ENCODE measurements around the gene TUBB4B.

TUBB4B gene

DNA sequence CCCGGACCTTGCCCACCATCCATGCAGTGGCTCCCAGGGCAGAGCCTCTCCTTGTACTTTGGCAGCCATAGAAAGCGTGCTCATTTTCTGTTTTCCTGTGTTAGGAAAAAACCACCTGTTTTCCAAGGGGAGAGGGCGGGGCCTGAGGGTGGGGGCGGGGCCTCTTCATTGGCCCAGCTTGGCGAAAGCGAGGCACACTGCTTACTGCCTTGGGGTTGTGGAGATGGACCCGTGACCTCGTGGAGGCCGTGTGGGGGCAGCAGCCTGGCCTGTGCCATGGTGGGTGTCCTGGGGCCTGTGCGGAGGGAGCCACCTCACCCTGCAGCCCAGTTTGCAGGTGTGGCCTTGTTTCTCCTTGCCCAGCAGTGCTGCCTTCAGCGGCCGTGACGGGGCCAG, 32.0 kb downstream of the TUBB4B start:
- DNase-seq = no peak

DNA sequence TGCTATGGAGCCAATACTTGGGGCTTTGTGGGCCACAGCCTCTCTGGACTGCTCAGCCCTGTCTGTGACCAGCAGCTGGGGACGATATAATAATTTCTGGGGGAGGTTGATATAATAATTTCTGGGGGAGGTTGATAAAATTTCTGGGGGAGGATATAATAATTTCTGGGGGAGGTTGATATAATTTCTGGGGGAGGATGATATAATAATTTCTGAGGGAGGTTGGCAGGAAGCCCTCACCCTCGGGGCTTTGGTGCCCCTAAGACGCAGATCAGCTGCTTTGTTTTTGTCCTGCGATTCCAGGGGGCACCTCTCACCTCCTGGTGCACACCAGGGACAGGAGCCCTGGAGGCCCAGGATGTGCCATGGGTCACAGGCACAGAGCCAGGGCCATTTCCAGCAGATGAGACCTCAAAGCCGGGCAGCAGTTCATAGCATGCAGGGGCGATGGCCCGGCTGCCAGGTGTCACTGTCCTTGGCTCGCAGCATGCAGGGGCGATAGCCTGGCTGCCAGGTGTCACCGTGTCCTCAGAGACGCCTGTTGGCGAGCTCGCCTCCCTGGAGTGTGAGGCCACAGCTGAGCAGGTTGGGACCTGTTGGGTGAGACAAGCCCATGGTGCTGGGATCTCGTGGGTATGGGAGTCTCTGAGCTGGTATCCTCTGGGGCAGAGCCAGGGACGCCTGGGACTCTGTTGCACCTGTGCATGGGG, 32.7 kb downstream of the TUBB4B start:
- no peak for DNase-seq

DNA sequence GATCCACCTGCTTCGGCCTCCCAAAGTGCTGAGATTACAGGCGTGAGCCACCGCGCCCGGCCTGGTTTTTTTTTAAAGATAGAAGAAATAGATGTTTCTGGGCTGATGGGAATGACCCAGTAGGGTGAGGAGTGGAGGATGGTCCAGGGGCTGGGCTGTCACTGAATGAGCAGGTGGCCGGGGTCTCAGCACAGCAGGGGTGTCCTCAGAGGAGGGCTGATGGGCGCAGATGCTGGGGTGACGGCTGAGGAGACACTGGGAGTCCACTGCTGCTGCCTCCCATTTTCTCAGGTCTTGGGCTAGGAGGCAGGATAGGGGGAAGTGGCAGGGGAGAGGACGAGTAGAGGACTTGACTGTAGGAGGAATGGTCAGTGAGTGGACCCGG, 34.1 kb downstream of the TUBB4B start:
- no peak for DNase-seq

DNA sequence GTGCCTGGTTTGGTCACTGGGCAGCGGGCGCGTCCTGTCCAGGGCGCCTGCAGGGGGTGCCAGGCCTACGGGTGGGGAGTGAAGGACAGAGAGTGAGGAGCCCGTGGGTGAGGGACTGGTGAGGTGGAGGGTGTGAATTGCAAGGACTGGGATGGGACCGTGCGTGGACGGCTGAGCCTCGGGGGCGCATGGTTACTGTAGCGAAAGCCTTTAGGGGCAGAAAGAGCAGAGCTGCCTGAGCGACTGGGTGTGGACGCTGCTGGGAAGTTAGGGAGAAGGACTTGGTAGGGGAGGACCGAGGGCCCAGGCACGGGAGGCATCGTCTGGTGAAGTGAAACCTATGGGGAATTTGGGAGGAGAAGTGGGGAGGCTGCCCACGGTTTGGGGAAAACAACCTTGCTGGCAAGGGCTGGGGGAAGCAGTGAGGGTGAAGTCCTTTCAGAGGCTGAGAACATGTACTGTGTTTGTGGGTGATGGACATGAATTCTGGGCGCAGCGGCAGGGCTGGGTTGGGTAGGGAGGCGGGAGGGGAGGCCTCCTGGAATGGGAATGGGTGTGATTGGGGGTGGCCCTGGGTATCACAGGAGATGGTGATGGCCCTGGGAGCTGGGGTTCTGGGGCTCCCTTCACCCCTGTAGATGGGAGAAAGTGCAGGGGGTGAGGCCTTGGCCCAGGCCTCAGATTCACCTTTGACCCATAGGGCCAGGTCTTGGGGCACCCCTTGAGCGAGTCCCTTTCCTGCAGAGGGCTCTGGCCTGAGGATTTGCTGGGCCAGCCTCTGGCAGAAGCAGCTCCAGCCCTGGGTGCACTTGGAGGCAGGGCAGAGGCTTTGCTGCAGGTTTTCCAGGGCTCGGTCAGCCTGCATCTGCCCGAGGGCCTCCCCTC, 34.7 kb downstream of the TUBB4B start:
- no peak for DNase-seq

DNA sequence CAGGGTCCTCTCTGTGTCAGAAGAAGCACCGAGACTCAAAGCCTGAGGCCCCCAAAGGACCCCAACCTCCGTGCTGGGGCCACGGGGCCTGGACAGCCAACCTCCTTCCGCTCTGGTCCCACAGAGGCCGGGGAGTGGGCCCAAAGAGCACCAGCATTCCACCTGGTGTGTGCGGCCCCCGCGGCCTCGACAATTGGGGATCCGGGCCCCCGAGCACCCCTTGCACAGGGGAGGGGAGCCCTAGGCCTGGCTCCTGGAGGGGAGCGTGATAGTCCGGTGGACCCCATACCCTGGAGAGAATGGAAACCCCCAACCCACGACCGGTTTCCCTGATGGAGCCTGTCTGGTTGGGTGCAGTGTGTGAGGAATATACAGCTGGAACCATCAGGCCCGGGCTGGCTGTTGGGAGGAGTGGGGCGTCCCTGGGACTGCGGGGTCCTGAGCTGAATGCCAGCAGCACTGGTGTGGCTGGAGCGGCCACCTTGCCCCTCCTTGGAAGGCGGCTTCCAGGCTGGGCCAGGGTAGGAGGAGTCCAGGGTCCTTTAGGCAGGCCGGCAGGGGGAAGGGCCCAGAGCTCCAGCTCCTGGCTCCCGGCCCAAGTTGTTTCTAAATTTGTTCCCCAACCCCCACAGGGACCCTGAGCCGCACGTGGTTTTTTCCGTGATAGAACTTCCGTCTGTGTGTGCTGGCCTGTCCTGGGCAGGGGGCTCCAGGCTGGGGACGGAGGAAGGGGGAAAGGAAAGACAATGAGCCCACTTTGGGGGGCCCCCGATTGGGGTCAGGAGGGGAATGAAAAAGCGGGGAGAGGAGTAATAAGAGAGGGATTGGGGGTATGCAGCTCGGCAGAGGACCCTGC, 35.6 kb downstream of the TUBB4B start:
- DNase-seq = peak; percentile 83

DNA sequence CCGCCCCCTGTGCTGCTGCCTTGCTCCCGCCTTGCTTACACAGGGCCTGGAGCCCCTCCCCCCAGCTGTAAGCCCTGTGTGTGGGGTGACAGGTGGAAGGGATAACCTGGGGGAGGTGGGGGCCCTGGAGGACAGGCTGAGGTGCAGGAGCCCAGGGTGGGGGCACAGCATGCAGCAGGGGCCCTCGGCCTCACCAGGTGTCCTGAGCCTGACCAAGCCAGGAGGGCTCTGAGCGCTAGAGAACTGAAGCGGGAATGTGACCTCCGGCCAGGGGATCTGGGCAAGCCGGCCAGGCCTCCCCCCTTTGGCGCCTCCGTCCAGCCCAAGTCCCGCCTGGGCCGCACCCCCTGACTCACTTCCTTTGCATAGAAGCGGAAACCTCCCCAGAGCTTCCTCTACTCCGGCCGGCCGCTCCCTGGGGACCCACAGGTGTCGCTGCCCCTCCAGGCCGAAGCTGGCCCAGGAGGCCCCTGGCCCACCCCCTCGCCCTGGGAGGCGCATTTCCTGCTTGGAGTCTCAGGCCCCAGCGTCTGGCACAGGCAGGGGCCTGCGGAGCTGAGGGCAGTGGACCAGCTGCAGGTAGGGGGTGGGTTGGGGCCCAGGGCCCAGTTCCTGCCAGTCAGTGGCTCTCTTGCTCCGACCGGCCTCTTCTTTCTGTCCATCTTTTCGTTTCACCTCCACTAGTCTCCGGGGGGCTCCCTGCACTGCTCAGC, 36.4 kb downstream of the TUBB4B start, which contains the start of gene TOR4A:
TSS of gene TOR4A (plus strand) at position 398 of the 713 bp plus-strand sequence. CDS start 964 bp downstream, outside the sequence.
- peak; percentile 71 for DNase-seq

DNA sequence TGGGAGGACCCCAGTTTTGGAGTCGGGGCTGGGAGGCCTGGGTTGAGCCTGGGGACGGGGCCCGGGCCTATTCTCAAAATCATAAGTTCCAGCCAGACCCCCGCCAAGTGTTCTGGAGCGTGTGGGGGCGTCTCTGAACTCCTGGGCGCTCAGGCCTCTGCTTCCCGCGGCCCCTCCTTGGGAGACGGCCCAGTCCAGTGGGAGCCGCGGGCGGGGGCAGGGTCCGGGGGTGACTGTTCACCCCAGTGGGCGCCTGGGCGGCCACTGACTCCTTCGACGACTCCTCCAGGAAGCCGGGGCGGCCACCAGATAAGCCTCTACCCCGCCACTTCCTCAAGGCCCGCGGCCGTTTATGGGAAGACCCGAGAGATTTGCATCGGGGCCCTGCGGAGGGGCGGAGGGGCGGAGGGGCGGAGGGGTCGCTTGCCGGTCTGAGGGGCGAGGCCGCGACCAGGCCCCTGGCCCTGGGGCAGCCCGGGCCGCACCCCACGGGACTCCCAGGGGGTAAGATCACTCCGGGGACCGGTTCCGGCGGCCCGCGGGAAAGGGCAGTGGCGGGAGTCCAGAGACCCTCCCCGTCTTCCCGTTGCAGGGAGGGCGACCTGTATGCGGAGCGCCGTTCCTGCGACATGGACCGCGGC, 37.1 kb downstream of the TUBB4B start:
- DNase-seq = peak; percentile 41

DNA sequence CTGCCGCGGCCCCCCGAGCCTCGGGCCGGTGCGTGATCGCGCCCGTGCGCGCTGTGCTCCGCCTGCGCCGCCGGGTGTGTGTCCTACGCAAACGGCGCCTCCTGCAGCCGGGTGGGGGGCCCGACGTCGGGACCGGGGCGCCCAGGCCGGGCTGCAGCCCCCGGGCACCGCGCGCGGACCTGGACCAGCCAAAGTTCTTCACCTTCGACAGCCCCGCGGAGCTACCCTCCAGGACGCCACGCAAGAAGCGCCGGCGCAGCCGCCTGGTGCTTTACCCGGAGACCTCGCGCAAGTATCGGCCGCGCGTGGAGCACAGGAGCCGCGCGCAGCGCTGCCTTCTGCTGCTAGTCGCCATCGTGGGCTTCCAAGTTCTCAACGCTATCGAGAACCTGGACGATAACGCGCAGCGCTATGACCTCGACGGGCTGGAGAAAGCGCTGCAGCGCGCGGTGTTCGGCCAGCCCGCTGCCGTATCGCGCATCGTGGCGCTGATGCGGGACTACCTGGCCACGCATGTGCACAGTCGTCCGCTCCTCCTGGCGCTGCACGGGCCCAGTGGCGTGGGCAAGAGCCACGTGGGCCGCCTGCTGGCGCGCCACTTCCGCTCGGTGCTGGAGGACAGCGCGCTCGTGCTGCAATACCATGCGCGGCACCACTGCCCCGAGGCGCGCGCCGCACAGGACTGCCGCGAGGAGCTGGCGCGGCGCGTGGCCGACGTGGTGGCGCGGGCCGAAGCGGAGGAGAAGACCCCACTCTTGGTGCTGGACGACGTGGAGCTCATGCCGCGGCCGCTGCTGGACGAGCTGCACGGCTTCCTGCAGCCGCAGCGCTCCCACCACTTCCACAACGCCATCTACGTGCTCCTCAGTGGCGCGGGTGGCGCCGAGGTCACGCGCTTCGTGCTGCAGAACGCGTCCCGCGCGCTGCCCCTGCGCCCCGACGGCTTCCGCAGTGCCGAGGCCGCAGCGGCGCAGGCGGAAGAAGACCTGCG, 37.9 kb downstream of the TUBB4B start:
- DNase-seq = peak; percentile 34

DNA sequence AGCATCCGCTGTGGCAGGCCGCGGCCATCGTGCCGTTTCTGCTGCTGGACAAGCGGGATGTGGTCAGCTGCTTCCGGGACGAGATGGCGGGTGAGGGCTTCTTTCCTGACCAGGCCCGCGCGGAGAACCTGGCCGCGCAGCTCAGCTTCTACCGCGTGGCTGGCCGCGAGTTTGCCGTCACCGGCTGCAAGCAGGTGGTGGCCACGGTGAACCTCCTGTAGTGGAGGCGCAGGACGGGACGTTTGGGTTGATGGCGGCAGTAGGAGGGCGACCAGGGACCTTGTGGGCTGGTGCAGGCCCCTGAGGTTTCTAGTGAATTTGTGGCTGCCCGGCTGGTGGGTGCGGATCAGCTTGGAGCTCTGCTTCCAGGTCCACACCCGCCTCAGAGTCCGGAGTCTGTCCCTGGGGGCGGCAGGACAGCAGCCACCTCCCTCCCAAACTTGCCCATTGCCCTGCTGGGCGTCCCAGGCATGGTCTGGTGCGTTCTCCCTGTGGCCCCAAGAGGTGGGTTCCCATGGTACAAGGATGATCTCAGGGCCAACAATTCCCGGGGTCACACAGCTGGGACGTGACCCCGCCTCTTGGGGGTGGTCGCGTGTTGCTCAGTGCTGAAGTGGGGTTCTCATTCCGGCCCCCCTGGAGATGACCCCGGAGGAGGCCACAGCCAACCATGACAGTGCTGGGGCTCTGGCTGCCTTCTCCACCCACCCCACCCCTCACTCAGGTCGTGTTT, 38.8 kb downstream of the TUBB4B start:
- DNase-seq = peak; percentile 36

DNA sequence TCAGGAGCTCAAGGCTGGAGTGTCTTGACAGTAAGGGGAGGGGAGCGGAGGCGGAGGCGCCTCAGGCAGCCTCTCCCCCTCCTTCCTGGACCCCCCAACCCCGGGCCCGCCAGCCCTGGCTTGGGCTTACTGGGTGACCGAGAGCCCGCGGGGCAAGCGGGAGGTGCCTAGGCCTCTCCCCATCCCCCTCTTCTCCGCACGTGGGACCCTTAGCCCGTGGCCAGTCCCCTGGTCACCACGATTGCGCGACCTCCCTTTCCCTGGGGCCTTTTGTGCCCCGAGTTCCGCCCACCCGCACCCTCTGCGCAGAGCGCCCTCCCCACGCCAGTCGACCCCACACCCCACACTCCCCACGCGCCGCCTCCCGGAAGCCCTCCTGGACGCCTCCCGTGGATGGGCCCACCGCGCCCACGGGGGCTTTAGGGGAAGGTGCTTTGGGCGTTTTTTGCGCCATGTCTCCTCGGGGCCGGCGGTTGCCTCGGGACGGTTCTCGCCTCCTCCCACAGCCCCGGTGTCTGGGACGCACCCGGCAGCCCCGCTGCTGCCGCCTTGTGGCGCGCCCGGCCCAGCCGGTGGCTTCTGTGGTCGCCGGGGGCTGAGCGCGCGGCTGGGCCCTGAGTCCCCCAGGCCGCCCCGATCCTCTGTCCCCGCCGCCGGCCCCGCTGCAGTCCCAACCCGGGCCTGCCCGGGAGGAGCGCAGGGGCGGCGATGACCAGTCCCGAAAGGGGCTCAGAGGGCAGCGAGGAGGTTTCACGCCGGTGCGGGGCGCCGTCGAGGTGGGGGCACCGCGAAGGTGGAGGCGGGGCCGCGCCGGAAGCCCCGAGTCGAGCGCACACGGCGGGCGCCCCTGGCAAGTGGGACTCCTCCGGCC, 39.6 kb downstream of the TUBB4B start:
- peak; percentile 43 for DNase-seq

DNA sequence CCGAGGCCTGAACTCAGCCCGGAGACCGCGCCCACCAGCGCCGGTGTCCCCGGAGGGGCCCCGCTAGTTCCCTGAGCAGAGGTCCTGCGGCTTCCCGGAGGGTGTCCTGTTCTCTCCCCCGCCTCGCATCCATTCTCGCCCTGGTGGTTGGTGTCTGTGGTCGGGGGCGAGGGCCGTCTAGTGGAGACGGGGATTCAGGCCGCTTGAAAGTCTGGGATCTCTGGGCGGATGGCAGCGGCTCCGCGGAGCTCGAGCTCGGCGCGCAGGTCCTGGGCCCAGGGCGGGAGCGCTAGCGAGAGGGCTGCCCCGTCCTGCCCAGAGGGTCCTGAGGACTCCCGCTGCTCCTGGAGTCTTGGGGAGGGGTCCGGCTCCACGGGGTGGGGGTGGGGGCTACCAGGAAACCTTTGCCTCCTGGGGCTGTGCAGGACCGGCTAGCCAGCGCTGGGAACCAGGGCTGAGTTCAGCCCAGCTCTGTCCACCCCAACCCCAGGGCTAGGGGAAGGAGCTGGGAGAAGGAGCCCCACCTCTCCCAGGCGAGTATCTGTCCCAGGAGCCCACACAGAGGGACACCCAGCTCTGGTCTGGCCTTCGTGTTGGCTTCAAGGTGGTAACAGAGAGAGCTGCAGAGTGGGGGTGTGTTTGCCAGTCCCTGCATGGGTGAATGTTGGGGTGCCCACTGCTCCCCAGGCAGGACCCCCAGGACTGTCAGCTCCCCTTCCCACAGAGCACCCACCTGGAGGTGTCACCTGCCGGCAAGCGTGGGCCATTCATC, 40.4 kb downstream of the TUBB4B start:
- peak; percentile 45 for DNase-seq

DNA sequence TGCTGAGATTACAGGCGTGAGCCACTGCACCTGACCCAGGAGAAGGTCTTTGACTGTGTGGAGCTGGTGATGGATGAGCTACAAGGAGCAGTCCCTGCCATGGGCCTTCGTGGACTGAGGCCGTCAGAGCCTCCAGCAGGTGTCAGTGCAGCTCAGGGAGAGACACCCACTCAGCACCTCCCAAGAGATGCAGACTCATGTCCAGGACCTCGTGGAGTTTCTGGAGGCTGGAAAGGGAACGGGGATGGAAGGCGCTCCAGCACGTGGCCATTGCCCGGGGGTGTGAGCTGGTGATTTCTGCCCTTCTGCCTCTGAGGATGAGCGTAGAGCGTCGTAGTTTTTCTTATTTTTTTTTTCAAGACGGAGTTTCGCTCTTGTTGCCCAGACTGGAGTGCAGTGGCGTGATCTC, 45.9 kb downstream of the TUBB4B start:
- DNase-seq = peak; percentile 34

DNA sequence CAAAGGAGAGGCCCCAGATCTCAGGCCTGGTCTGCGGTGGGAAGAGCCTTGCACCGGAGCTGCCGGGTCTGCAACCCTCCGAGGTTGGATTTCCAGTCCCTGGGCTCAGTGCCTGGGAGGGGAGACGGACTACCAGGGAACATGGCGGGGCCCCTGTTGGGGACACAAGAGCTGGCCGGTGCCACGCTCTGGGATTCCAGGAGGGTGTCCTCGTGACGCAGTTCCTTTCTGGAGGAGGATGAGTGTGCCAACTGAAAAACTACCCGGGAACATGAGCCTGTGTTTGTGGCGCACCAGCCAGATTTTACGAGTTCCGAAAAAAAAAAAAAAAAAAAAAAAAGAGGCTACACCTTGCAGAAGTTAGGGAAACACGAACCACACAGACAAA, 52.0 kb downstream of the TUBB4B start:
- DNase-seq = no peak

All from left hindlimb (tissue), 1 donor.